ENCODE data around the gene STAC2.
A peak's percentile ranks its signal among the peaks of the same experiment; 100 is the strongest.

STAC2 gene

GRCh38 chr17:39217734-39218369 is 7.9 kb downstream of the STAC2 start:
- DNase-seq: no peak
- intact Hi-C loops (cut with DNase I): no loop called here

GRCh38 chr17:39213852-39214251 is 11.9 kb downstream of the STAC2 start:
- intact Hi-C loops (cut with DNase I): no loop called here
- no peak for DNase-seq

GRCh38 chr17:39212841-39213480 is 12.8 kb downstream of the STAC2 start:
- intact Hi-C loops (cut with DNase I): no loop called here
- DNase-seq: peak in 21 of 42 donors; percentile 23 to 81 (median 53)

- DNase-seq: no peak
- intact Hi-C loops (cut with DNase I): no loop called here
Measured at GRCh38 chr17:39212195-39212810, 13.4 kb downstream of the STAC2 start.

- intact Hi-C loops (cut with DNase I): no loop called here
Measured at GRCh38 chr17:39210093-39210434, 15.7 kb downstream of the STAC2 start.

GRCh38 chr17:39209317-39210092 is 16.2 kb downstream of the STAC2 start:
- peak; percentile 53 to 93 (median 78) for DNase-seq
- intact Hi-C loops (cut with DNase I): no loop called here

More at GRCh38 chr17:39210093-39210434, 15.7 kb downstream of the STAC2 start:
- DNase-seq: no peak

- intact Hi-C loops (cut with DNase I): no loop called here
- DNase-seq: no peak
Measured at GRCh38 chr17:39208893-39209292, 16.9 kb downstream of the STAC2 start.

- peak; percentile 47 to 93 (median 78) for DNase-seq
- intact Hi-C loops (cut with DNase I): no loop called here
Measured at GRCh38 chr17:39208136-39208535, 17.6 kb downstream of the STAC2 start.

- intact Hi-C loops (cut with DNase I): no loop called here
- no peak for DNase-seq
Measured at GRCh38 chr17:39205112-39205526, 20.6 kb downstream of the STAC2 start.

- intact Hi-C loops (cut with DNase I): no loop called here
- peak in 1 of 42 donors; percentile 43 for DNase-seq
Measured at GRCh38 chr17:39204245-39204644, 21.5 kb downstream of the STAC2 start.

- no peak for DNase-seq
- intact Hi-C loops (cut with DNase I): no loop called here
Measured at GRCh38 chr17:39200957-39201510, 24.7 kb downstream of the STAC2 start.

- intact Hi-C loops (cut with DNase I): no loop called here
- peak; percentile 45 to 91 (median 80) for DNase-seq
Measured at GRCh38 chr17:39200070-39200879, 25.5 kb downstream of the STAC2 start, which contains the start of gene RPL19. TSS of gene RPL19 (plus strand) at chr17:39200283. CDS start at chr17:39200345, 62 bp downstream.

- intact Hi-C loops (cut with DNase I): no loop called here
- DNase-seq: peak; percentile 75 to 96 (median 88)
Measured at GRCh38 chr17:39199820-39200069, 26.0 kb downstream of the STAC2 start.

GRCh38 chr17:39198186-39198566 is 27.6 kb downstream of the STAC2 start:
- DNase-seq: no peak
- intact Hi-C loops (cut with DNase I): no loop called here

GRCh38 chr17:39197380-39198185 is 28.2 kb downstream of the STAC2 start, which contains the start of gene CACNB1:
TSS of gene CACNB1 (minus strand) at chr17:39197669. CDS start at chr17:39197495, 174 bp downstream.
- intact Hi-C loops (cut with DNase I): no loop called here
- DNase-seq: peak in 40 of 42 donors; percentile 60 to 89 (median 80)

- peak in 4 of 42 donors; percentile 28 to 48 (median 35) for DNase-seq
- intact Hi-C loops (cut with DNase I): no loop called here
Measured at GRCh38 chr17:39196808-39197291, 28.9 kb downstream of the STAC2 start.

GRCh38 chr17:39196241-39196807 is 29.4 kb downstream of the STAC2 start:
- intact Hi-C loops (cut with DNase I): no loop called here
- DNase-seq: no peak
